T-helper 9 cell (primary cell): ENCODE results near the gene FGD4.
"Not testable (repeated sequence)": the region's sequence is repeated elsewhere in the genome, so short reads cannot be mapped to it uniquely, and the experiment has no call there.

Experiments
- DNase-seq: peaks from one replicate; pipeline ENCODE4 v3.0.0-alpha.2; 2020

FGD4 gene

DNA sequence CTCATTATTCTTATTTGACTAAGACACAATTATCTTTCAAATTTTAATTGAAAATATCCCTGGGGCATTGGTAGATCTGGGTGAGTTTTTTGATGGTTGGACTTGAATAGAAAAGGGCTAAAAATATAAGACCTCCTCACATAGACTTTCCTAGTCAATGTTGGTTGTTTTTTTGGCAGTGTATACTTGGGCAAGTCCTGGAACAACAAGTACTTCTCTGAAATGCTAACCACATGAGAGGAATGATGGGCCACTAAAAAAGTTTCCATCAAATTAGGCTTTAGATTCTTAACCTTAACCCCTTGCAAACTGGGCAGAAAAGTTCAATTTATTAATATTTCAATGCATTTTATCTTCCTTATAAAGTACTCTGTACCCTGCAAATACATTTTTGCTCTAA is 97.6 kb downstream of the FGD4 start:
- no peak for DNase-seq

- DNase-seq, result no peak
Measured at GRCh38 chr12:32497864-32498263, 98.5 kb downstream of the FGD4 start.

DNA sequence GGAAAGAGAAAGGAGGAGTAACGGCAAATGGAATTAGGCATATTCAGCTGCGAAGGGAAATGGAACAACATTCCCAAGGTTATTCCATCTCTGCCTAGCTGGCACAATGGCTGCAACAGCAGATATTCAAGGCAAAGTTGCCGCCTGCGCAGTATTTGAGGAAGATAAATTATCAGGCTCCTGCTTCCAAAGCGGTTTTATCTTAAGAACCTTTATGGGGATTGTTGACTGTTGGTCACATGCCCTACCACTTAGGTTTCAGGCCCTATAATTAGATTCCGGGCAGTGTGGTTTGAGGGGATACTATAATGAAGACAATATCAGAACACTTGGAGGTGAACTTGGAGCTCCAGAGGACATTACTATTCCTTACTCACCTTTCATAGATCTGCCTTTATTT is 99.7 kb downstream of the FGD4 start:
- DNase-seq, result no peak

GRCh38 chr12:32501835-32502333 is 102.5 kb downstream of the FGD4 start:
- no peak for DNase-seq

DNA sequence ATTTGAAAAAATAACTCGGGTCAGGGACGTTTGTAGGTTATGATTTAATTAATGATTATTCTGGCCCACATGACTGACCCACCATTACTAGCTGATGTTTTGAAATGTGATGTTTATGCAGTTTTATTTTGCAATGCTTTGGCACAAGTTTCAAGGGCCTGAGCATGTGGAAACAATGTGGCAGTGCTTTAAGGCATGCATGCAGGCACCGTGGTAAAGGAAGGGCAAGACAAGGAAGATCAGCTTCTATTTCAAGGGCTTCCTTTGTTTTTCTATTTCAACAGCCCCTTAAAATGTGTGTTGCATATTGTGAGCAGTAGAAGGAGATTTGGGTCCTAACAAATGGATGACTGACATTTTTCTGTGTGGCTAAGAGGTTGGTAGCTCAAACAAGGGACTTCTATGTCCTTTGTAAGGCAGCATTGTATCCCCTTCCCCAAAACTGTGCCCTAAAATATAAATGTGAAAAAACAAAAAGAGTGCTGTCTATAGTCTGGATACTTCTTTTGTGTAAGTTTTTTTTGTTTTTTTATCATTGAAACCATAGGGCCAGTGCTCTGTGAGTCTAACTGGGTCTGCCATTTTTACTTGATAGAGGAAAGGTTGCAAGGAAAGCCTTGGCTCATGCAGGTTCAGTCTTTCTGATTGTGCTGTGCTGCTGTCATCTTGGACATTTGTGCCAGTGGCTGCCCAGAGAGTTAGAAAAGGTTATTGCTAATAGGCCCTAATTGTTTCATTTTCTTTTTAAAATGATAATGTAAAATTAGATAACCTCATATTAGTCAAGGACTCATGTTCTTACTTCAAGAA is 103.5 kb downstream of the FGD4 start:
- DNase-seq, result no peak

- no peak for DNase-seq
Measured at GRCh38 chr12:32503730-32504129, 104.4 kb downstream of the FGD4 start.

DNA sequence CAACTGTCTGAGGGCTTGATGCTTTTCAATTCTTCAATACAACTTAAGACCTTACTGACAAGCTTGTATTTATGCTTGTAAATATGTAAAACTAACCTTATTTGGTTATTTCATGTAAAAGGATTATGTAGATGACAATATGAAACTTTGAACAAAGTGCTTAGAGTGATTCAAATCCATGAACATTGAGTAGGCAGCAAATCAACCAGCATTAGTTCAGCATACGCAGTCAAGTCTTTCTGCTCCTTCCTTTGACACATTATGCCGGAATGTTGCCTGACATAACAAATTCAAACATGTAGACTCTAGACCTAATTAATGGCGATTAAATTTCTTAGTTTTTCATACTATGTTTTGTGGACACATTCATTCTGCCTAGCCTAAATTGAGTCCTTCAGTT is 105.2 kb downstream of the FGD4 start:
- no peak for DNase-seq

DNA sequence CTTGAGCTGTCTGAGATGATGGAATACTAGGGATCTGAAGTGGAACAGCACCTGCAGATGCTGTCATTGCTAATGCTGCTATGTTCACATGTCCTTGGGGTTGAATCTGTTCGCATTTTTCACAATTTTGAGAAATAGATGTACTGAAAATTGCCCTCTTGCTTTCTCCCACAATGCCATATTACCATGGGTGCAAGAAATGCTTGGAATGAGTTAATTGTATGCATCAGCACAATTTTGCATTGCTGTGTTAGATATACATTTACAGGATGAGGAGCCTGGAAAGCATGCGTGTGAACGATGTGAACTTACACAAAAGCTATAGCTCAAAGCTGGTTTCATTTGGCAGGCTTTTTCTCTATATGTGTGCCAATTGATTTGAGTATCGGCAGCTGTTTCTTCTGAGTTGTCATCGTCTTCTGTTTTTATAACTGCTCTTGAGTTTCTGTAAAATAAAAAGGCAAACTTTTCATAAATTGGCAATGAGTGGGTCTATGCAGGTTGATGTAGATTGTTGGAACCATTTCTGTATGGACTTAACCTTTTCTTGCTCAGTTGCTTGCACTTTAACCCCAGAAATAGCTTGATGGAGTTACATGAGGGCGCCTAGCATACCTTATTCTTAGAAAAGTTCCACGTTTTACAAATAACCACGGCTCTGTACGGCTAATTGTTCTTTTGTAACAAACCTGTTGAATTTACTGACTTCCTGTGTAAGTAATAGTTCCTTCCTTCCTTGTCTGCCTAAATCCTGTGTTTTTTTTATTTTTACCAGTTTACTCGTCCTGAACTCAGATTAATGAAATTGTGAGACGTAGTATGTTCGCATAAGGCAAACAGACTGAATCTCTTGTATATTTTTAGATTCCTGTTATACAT is 105.9 kb downstream of the FGD4 start:
- no peak for DNase-seq

DNA sequence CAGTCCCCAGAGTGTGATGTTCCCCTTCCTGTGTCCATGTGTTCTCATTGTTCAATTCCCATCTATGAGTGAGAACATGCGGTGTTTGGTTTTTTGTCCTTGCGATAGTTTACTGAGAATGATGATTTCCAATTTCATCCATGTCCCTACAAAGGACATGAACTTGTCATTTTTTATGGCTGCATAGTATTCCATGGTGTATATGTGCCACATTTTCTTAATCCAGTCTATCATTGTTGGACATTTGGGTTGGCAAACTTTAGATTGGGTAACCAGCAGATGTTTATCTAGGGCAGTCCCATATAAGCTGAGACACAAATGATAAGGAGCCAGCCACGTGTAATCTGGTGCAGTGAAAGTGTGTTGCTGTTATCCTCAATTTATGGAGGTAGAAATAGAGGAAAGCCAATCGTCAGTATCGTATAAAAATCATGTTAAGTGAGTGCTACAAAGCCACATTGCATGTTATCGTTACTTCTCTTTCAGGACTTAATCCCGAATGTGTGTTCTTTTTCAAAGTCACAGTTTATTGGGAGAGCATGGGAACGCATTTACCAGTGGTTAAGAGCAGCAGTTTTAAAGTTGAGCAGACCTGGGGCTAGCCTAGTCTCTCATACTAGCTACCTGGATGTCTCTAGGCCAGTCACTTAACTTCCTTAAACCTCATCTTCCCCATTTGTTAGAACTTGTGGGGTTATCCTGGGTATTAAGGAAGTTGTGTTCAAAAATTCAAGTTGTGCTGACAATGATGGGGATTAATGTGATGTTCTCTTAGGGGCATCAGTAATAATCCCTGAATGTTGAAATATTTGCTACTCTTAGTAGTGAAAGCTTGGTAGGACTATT is 108.0 kb downstream of the FGD4 start:
- DNase-seq, result not testable (repeated sequence)

- DNase-seq, result no peak
Measured at GRCh38 chr12:32507942-32508320, 108.6 kb downstream of the FGD4 start.

- no peak for DNase-seq
Measured at GRCh38 chr12:32508626-32509025, 109.3 kb downstream of the FGD4 start.

- DNase-seq, result no peak
Measured at GRCh38 chr12:32509328-32510091, 110.2 kb downstream of the FGD4 start.

DNA sequence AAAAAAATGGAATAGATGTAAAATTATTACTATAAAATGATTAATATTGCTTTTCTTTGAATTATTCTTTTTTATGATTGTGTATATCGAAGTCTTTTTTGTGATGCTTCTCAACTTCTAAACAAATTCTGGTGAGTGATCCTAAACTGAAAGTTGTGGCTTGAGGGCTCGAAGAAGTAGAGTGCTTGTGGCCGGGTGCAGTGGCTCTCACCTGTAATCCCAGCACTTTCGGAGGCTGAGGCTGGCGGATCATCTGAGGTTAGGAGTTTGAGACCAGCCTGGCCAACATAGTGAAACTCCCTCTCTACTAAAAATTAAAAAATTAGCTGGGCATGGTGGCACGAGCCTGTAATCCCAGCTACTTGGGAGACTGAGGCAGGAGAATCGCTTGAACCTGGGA is 112.6 kb downstream of the FGD4 start:
- not testable (repeated sequence) for DNase-seq

GRCh38 chr12:32512379-32512778 is 113.0 kb downstream of the FGD4 start:
- DNase-seq, result no peak

DNA sequence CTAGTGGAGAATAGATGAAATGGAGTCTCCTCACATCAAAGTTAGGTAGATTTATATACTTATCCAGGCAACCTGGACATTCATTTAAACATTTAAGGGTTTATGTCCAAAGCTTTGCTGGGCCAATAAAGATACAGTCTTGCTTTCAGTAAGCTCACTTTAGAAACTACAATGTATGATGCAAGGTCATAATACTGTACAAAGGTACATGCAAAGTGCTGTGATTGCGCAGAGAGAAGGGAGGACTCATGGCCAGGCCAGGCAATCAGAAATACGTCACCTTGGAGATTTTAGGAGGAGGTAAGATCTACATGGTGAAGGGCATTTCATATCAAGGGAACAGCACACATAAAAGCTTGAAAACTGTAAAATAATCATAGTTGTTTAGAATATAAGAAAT is 113.6 kb downstream of the FGD4 start:
- DNase-seq, result no peak

DNA sequence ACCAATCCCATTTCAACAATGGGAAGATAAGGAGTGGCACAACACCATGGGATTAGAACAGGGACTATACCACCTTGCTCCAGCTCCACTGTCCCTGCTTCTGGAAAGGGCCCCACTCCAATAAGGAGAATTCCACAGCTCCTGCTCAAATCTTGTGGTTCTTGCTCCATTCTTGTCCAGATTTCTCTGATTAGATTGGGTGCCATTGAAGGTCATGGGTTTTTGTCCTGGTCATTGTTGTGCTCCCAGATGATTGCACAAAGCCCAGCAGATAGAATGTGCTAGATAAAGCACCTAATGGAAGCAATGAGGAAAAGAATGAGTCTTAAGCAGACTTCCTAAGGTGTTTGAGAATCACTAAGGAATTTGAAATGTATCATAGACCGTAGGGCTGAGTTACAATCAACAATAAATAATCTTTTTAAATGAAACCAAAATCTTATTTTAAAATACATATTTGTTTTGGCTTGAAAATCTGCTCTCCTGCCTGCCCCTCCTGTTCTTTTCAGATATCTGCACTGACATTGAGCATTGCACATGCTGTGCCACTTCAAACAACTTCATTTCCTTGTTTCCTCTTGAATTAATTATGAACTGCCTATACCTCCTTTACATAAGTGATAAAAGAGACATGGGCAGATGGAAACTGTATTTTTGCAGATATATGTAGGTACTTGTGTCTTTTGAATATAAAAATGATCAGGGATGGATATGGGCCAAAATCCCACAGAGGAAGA is 115.9 kb downstream of the FGD4 start:
- no peak for DNase-seq

GRCh38 chr12:32516230-32516629 is 116.9 kb downstream of the FGD4 start:
- no peak for DNase-seq

- DNase-seq, result no peak
Measured at GRCh38 chr12:32517966-32518365, 118.6 kb downstream of the FGD4 start.

DNA sequence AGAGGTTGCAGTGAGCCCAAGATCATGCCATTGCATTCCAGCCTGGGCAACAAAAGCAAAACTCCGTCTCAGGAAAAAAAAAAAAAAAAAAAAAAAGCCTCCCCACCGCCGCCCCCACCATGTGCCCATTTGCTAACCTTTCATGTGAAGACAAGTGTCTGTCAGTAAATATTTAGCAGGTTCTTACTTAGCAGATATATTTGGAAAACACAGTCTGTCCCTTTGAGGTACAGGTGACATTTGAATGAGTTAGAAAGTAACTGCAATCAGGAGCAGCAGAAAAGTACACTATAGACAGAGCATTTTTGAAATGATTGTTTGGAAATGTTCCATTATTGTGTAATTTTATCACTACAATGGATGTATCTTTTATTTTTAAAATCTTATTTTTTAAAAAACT is 119.7 kb downstream of the FGD4 start:
- DNase-seq, result no peak

- DNase-seq, result no peak
Measured at GRCh38 chr12:32522331-32523221, 123.2 kb downstream of the FGD4 start.
